Fibroblast of pulmonary artery (primary cell): ENCODE data around the gene HTT.
A peak's percentile ranks its signal among the peaks of the same experiment; 100 is the strongest.

ENCODE experiments used
- DNase-seq: peaks from one replicate; pipeline ENCODE4 v3.0.0-alpha.2; 2010; ENCODE audit warnings: low read depth
- H3K4me3 ChIP-seq: replicated peaks from 2 replicates; pipeline ENCODE4 v1.5.1; 2011; ENCODE audit warnings: low read depth, mild to moderate bottlenecking, control low read depth, low read length, moderate library complexity
- CTCF ChIP-seq: IDR thresholded peaks from 2 replicates; pipeline ENCODE4 v1.5.1; 2011; ENCODE audit warnings: mild to moderate bottlenecking, control low read depth, low read length, inconsistent platforms; ENCODE audit errors: missing control alignments

HTT gene

GRCh38 chr4:3280466-3280865 is 206.0 kb downstream of the HTT start:
- DNase-seq = no peak
- H3K4me3 ChIP-seq = no peak overlapping the region
- TF ChIP-seq CTCF = no peak

- no peak for TF ChIP-seq CTCF
- H3K4me3 ChIP-seq = no peak overlapping the region
- no peak for DNase-seq
These were observed 209.0 kb downstream of the HTT start for GRCh38 chr4:3283483-3283882.

GRCh38 chr4:3283916-3284315 is 209.4 kb downstream of the HTT start:
- TF ChIP-seq CTCF = no peak
- DNase-seq = no peak
- H3K4me3 ChIP-seq = no peak overlapping the region

GRCh38 chr4:3284734-3285557 is 210.5 kb downstream of the HTT start:
- DNase-seq = no peak
- no peak for TF ChIP-seq CTCF
- no peak overlapping the region for H3K4me3 ChIP-seq

- H3K4me3 ChIP-seq = no peak overlapping the region
- TF ChIP-seq CTCF = no peak
- DNase-seq = no peak
These were observed 211.3 kb downstream of the HTT start for GRCh38 chr4:3285558-3286334.

- no peak for TF ChIP-seq CTCF
- peak; percentile 14 for DNase-seq
- no peak overlapping the region for H3K4me3 ChIP-seq
These were observed 212.1 kb downstream of the HTT start for GRCh38 chr4:3286335-3287175.
